IMR-90 (cell line): ENCODE results near the gene MNAT1. TPM values are rescaled to one million over a fixed set of nuclear protein-coding genes. Genes with fewer than 3 reads are reported as not detected.

ENCODE experiments used
- ATAC-seq: fragments of 200-7000 bp; cut with Tn5 transposase; 2 replicates; pipeline ENCODE4 v1.9.1; 2020; ENCODE audit warnings: low read depth, mild to moderate bottlenecking, moderate library complexity
- BruUV-seq: library from RNA; stranded (reverse); fragments of 400-500 nt; replicated peaks from 2 replicates; lab custom pipeline; 2021; lab: Mats Ljungman, UMichigan
- CTCF ChIA-PET: fragments of 300-600 bp; formaldehyde crosslinking; extraction: SDS; loops from one replicate; lab custom pipeline; 2021; ENCODE audit warnings: antibody characterized with exemption; lab: Yijun Ruan, JAX
- POLR2A ChIA-PET: fragments of 300-600 bp; sonication (Branson Sonifier 250); formaldehyde crosslinking; loops from one replicate; lab custom pipeline; 2022; ENCODE audit warnings: antibody characterized with exemption; ENCODE audit not compliant: unreplicated experiment; lab: Charles Lee
- DNase-seq: peaks from one replicate; pipeline ENCODE4 v3.0.0; 2013
- H2AFZ ChIP-seq: replicated peaks from 2 replicates; pipeline ENCODE3; 2013; ENCODE audit warnings: low read length, mild to moderate bottlenecking; ENCODE audit not compliant: poor library complexity
- H2AK5ac ChIP-seq: 2 replicates; pipeline ENCODE4 v1.6.1; 2013; ENCODE audit warnings: low read depth, low read length, inconsistent platforms
- H2AK9ac ChIP-seq: replicated peaks from 2 replicates; pipeline ENCODE3; 2013; ENCODE audit warnings: mild to moderate bottlenecking, low read depth, low read length, moderate library complexity; ENCODE audit not compliant: poor library complexity
- H2BK120ac ChIP-seq: 2 replicates; pipeline ENCODE4 v1.6.1; 2013; ENCODE audit warnings: low read depth, low read length, inconsistent platforms
- H2BK15ac ChIP-seq: 3 replicates; pipeline ENCODE4 v1.6.1; 2013; ENCODE audit warnings: low read depth, low read length, inconsistent platforms
- H2BK20ac ChIP-seq: 2 replicates; pipeline ENCODE4 v1.6.1; 2013; ENCODE audit warnings: low read depth, mild to moderate bottlenecking, inconsistent platforms, low read length, moderate library complexity
- H2BK5ac ChIP-seq: 2 replicates; pipeline ENCODE4 v1.6.1; 2013; ENCODE audit warnings: mild to moderate bottlenecking, low read depth, low read length, inconsistent platforms; ENCODE audit not compliant: poor library complexity, severe bottlenecking
- H3K14ac ChIP-seq: replicated peaks from 2 replicates; pipeline ENCODE4 v1.6.1; 2013; ENCODE audit warnings: low read depth, low read length, inconsistent platforms
- H3K18ac ChIP-seq: 2 replicates; pipeline ENCODE4 v1.6.1; 2013; ENCODE audit warnings: low read depth, low read length, control low read depth
- H3K23ac ChIP-seq: 2 replicates; pipeline ENCODE4 v1.6.1; 2013; ENCODE audit warnings: low read depth, low read length, inconsistent platforms
- H3K27ac ChIP-seq: 2 replicates; pipeline ENCODE4 v1.5.1; 2013; ENCODE audit warnings: mild to moderate bottlenecking, control low read depth, low read length; ENCODE audit not compliant: insufficient read depth
- H3K27me3 ChIP-seq: 2 replicates; pipeline ENCODE4 v1.6.1; 2013; ENCODE audit warnings: low read length; ENCODE audit not compliant: control insufficient read depth, insufficient read depth
- H3K36me3 ChIP-seq: 2 replicates; pipeline ENCODE4 v1.6.1; 2013; ENCODE audit warnings: low read length, mixed read lengths; ENCODE audit not compliant: control insufficient read depth, insufficient read depth
- H3K4ac ChIP-seq: 2 replicates; pipeline ENCODE4 v1.6.1; 2013; ENCODE audit warnings: low read depth, low read length, inconsistent platforms
- H3K4me1 ChIP-seq: 2 replicates; pipeline ENCODE4 v1.6.1; 2013; ENCODE audit warnings: low read length, mixed read lengths; ENCODE audit not compliant: control insufficient read depth, insufficient read depth
- H3K4me2 ChIP-seq: 2 replicates; pipeline ENCODE4 v1.6.1; 2013; ENCODE audit warnings: low read depth, mild to moderate bottlenecking, control low read depth, low read length, moderate library complexity
- H3K4me3 ChIP-seq: 2 replicates; pipeline ENCODE4 v1.5.1; 2013; ENCODE audit warnings: low read depth, mild to moderate bottlenecking, control low read depth, low read length, moderate library complexity; ENCODE audit not compliant: insufficient read depth
- H3K56ac ChIP-seq: 2 replicates; pipeline ENCODE4 v1.6.1; 2013; ENCODE audit warnings: low read length, inconsistent platforms; ENCODE audit not compliant: insufficient read depth; ENCODE audit errors: extremely low read depth
- H3K79me1 ChIP-seq, 2 experiments: 2 replicates each; pipeline ENCODE4 v1.6.1; 2013; ENCODE audit warnings: low read length in 2 of 2, inconsistent platforms in 1 of 2, low read depth in 1 of 2
- H3K9ac ChIP-seq: 2 replicates; pipeline ENCODE4 v1.6.1; 2013; ENCODE audit warnings: low read depth, low read length, control low read depth
- H3K9me1 ChIP-seq: 2 replicates; pipeline ENCODE4 v1.6.1; 2013; ENCODE audit warnings: low read length, inconsistent platforms; ENCODE audit not compliant: insufficient read depth
- H3K9me3 ChIP-seq: 2 replicates; pipeline ENCODE4 v1.6.1; 2013; ENCODE audit warnings: low read length; ENCODE audit not compliant: control insufficient read depth, insufficient read depth
- H4K20me1 ChIP-seq: 2 replicates; pipeline ENCODE4 v1.6.1; 2013; ENCODE audit warnings: low read length, inconsistent platforms; ENCODE audit not compliant: insufficient read depth
- H4K5ac ChIP-seq: 2 replicates; pipeline ENCODE4 v1.6.1; 2013; ENCODE audit warnings: mild to moderate bottlenecking, low read depth, low read length, control low read depth
- H4K8ac ChIP-seq, 2 experiments: 2 replicates each; pipeline ENCODE4 v1.6.1; 2013; ENCODE audit warnings: low read depth in 2 of 2, low read length in 2 of 2, control low read depth in 1 of 2, inconsistent platforms in 1 of 2
- H4K91ac ChIP-seq: 2 replicates; pipeline ENCODE4 v1.6.1; 2013; ENCODE audit warnings: low read depth, low read length, inconsistent platforms; ENCODE audit not compliant: insufficient read depth
- FOS ChIP-seq: fragments of 150-350 bp; IDR thresholded peaks from 2 replicates; pipeline ENCODE4 v1.6.1; 2016; ENCODE audit warnings: low read depth, low read length
- MXI1 ChIP-seq: IDR thresholded peaks from 2 replicates; pipeline ENCODE4 v1.6.1; 2012; ENCODE audit warnings: low read depth, mild to moderate bottlenecking, low read length, moderate library complexity, borderline replicate concordance
- NFE2L2 ChIP-seq: fragments of 150-350 bp; IDR thresholded peaks from 2 replicates; pipeline ENCODE4 v1.6.1; 2016; ENCODE audit warnings: low read depth, mild to moderate bottlenecking, low read length
- RAD21 ChIP-seq: IDR thresholded peaks from 2 replicates; pipeline ENCODE4 v1.6.1; 2012; ENCODE audit warnings: low read length, improper control_type of control experiment
- WGBS, 2 experiments: methylation state at CpG; one replicate each; pipeline versions ENCODE4 v1.1.5 to v1.1.7; 2013; ENCODE audit warnings: missing lambda C conversion rate in 2 of 2; ENCODE audit not compliant: insufficient read length in 1 of 2; ENCODE audit errors: extremely low coverage in 2 of 2; 5-methylcytosine and 5-hydroxymethylcytosine counted together
- dilution Hi-C: fragments of 300-500 bp; cut with HindIII; formaldehyde crosslinking; loops from one replicate; pipeline ENCODE4 v1.14.3; 2018; ENCODE audit warnings: low sequenced_read_pairs; ENCODE audit not compliant: unreplicated experiment
- in situ Hi-C: fragments of 300-500 bp; cut with MboI; formaldehyde crosslinking; loops from 3 replicates; pipeline ENCODE4 v1.14.3; 2019; ENCODE audit warnings: low sequenced_read_pairs, inconsistent platforms, mixed read lengths
- intact Hi-C: fragments of 100-400 bp; cut with micrococcal nuclease; formaldehyde crosslinking; loops from 2 replicates; pipeline ENCODE4 v1.10.0; 2022
- polyA plus RNA-seq, 3 experiments: library from polyadenylated mRNA; depleted of rRNA; stranded (reverse); fragments of >200 nt; gene quantifications; 2 replicates each; pipeline ENCODE4 v1.2.3, GENCODE V29; 2012; ENCODE audit warnings: low replicate concordance in 1 of 3
- total RNA-seq: library from RNA; depleted of rRNA; stranded (reverse); fragments of >200 nt; gene quantifications from 2 replicates; pipeline ENCODE4 v1.2.3, GENCODE V29; 2012

MNAT1 gene
- total and polyA plus RNA-seq, 2 of the 4 experiments (the other 2 are of a cell fraction) = 48.2 to 53.0 TPM

GRCh38 chr14:60713513-60713912 lies 21.0 kb upstream of the MNAT1 start:
- ChIA-PET CTCF (no interaction called here), POLR2A (no interaction called here)
- dilution Hi-C loops (no loop called here), in situ Hi-C loops (no loop called here), intact Hi-C loops (no loop called here)
- H3K4ac ChIP-seq = no peak overlapping the region
- DNase-seq (no peak), ATAC-seq (no peak)
- H2AFZ ChIP-seq = no peak overlapping the region
- BruUV-seq = no TSS peak
- H2BK20ac ChIP-seq = no peak overlapping the region
- H3K4me2 ChIP-seq = no peak overlapping the region
- no peaks in the 10 kb centered on the region for H3K27me3 ChIP-seq
- no peak overlapping the region for H3K4me3 ChIP-seq
- H2AK5ac ChIP-seq = no peak overlapping the region
- no peak overlapping the region for H2AK9ac ChIP-seq
- H3K14ac ChIP-seq = no peak overlapping the region
- no peak overlapping the region for H2BK5ac ChIP-seq
- peaks cover 15% of the 10 kb centered on the region for H3K36me3 ChIP-seq
- H3K23ac ChIP-seq = no peak overlapping the region
- no peak overlapping the region for H3K56ac ChIP-seq
- WGBS, 2 experiments = 91% methylated on average over 6 of the region's 6 CpGs; no CpG with 5 or more reads in 1 of the 2 experiments
- no peak overlapping the region for H2BK15ac ChIP-seq
- H3K9me3 ChIP-seq = no peaks in the 10 kb centered on the region
- H2BK120ac ChIP-seq = no peak overlapping the region
- H3K4me1 ChIP-seq = peaks cover 2% of the 10 kb centered on the region; the same call in 1 of the 2 replicates
- no peak overlapping the region for H3K9ac ChIP-seq
- no peak overlapping the region for H3K18ac ChIP-seq
- peaks cover 23 to 36% of the 10 kb centered on the region in 2 experiments for H3K79me1 ChIP-seq
- no peak overlapping the region for H4K5ac ChIP-seq
- TF ChIP-seq NFE2L2 (no peak), RAD21 (no peak), MXI1 (no peak), FOS (no peak)
- no peak overlapping the region for H4K8ac ChIP-seq
- H4K91ac ChIP-seq = no peak overlapping the region
- peaks cover 30% of the 10 kb centered on the region for H4K20me1 ChIP-seq
- H3K27ac ChIP-seq = no peak overlapping the region
- H3K9me1 ChIP-seq = peaks cover 3% of the 10 kb centered on the region; the same call in 1 of the 2 replicates
